ENCODE data around the gene WHAMM. TPM values are rescaled to one million over a fixed set of nuclear protein-coding genes. Genes with fewer than 3 reads are reported as not detected.

WHAMM gene
- total RNA-seq, 2 donors from 2014 or later = 12.5 to 13.5 TPM

GRCh38 chr15:82854554-82854953, 45.1 kb downstream of the WHAMM start:
- Histone ChIP-seq H3K4me1 (replicated peaks) (peaks cover 3% of the 10 kb centered on the region), H3K27me3 (replicated peaks; ENCODE audit: insufficient read depth) (no peaks in the 10 kb centered on the region), H3K36me3 (no peaks in the 10 kb centered on the region), H3K27ac (peak overlapping the region in 1 of 2 donors; percentile 26), H3K4me3 (no peak overlapping the region), H3K9me3 (no peaks in the 10 kb centered on the region)
- TF ChIP-seq POLR2AphosphoS5 (IDR thresholded peaks at IDR 0.05) (no peak), CTCF (IDR thresholded peaks at IDR 0.05) (no peak), POLR2A (IDR thresholded peaks at IDR 0.05) (no peak)
- 89% methylated on average over 19 of the region's 21 CpGs for WGBS
- intact Hi-C loops (cut with DNase I) = no loop called here
- no peak for DNase-seq (ENCODE audit: low spot score)

- H3K27ac ChIP-seq = no peak overlapping the region
- H3K9me3 ChIP-seq = no peaks in the 10 kb centered on the region
- intact Hi-C loops (cut with DNase I) = no loop called here
- DNase-seq (ENCODE audit: low spot score) = no peak
- H3K4me3 ChIP-seq = no peak overlapping the region
- H3K36me3 ChIP-seq = no peaks in the 10 kb centered on the region
- H3K4me1 ChIP-seq (replicated peaks) = peaks cover 2% of the 10 kb centered on the region
- WGBS = 87% methylated on average over 17 of the region's 17 CpGs
- no peaks in the 10 kb centered on the region for H3K27me3 ChIP-seq (replicated peaks; ENCODE audit: insufficient read depth)
- TF ChIP-seq CTCF (IDR thresholded peaks at IDR 0.05) (no peak), POLR2A (IDR thresholded peaks at IDR 0.05) (no peak), POLR2AphosphoS5 (IDR thresholded peaks at IDR 0.05) (no peak)
These were observed 46.1 kb downstream of the WHAMM start for GRCh38 chr15:82855286-82856100.

GRCh38 chr15:82856397-82857170, 47.2 kb downstream of the WHAMM start:
- Histone ChIP-seq H3K4me1 (replicated peaks) (no peaks in the 10 kb centered on the region), H3K36me3 (no peaks in the 10 kb centered on the region), H3K27ac (peak overlapping the region in 1 of 2 donors; percentile 3), H3K27me3 (replicated peaks; ENCODE audit: insufficient read depth) (no peaks in the 10 kb centered on the region), H3K4me3 (no peak overlapping the region), H3K9me3 (no peaks in the 10 kb centered on the region)
- TF ChIP-seq CTCF (IDR thresholded peaks at IDR 0.05) (no peak), POLR2AphosphoS5 (IDR thresholded peaks at IDR 0.05) (no peak), POLR2A (IDR thresholded peaks at IDR 0.05) (no peak)
- WGBS = 93% methylated on average over 10 of the region's 10 CpGs
- intact Hi-C loops (cut with DNase I) = no loop called here
- DNase-seq (ENCODE audit: low spot score) = no peak

GRCh38 chr15:82858932-82859331, 49.5 kb downstream of the WHAMM start:
- intact Hi-C loops (cut with DNase I) = no loop called here
- Histone ChIP-seq H3K4me3 (no peak overlapping the region), H3K4me1 (replicated peaks) (no peaks in the 10 kb centered on the region), H3K9me3 (no peaks in the 10 kb centered on the region), H3K36me3 (no peaks in the 10 kb centered on the region), H3K27me3 (replicated peaks; ENCODE audit: insufficient read depth) (no peaks in the 10 kb centered on the region), H3K27ac (no peak overlapping the region)
- DNase-seq (ENCODE audit: low spot score) = no peak
- no peak for TF ChIP-seq POLR2AphosphoS5 (IDR thresholded peaks at IDR 0.05)
- no peak for TF ChIP-seq POLR2A (IDR thresholded peaks at IDR 0.05)
- TF ChIP-seq CTCF (IDR thresholded peaks at IDR 0.05) = no peak
- 84% methylated on average over 11 of the region's 11 CpGs for WGBS

Data from prostate gland (tissue), 2 donors.